GM21390 (cell line): Measurements from ENCODE around the gene RGS10.
"Not testable (repeated sequence)": the region's sequence is repeated elsewhere in the genome, so short reads cannot be mapped to it uniquely, and the experiment has no call there.

Experiments used
- ATAC-seq: cut with Tn5 transposase; IDR thresholded peaks from one replicate; pipeline ENCODE4 v1.9.1; 2021; ENCODE audit not compliant: unreplicated experiment

The RGS10 gene

DNA sequence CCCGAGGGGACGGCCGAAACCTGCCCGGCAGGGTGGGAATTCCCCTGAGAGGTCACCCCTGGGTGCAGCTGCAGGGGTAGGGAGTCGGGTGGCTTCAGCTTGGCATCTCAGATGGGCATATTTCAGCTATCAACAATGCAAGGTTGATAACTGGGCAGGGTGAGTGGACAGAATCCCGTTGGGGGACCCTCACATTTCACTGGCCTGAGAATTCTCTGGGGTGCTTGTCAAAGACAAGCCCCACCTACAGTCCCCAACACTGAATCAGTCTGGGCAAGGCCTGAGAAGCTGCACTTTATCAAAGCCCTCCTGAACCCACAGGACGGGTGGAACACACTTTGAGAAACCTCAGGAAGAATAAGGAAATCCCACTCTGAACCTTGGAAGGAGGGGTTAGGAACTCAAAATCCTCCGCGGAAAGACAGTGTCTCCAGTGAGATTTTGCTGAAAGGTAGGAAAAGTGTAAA is 3.1 kb downstream of the RGS10 start:
- ATAC-seq, result no peak

DNA sequence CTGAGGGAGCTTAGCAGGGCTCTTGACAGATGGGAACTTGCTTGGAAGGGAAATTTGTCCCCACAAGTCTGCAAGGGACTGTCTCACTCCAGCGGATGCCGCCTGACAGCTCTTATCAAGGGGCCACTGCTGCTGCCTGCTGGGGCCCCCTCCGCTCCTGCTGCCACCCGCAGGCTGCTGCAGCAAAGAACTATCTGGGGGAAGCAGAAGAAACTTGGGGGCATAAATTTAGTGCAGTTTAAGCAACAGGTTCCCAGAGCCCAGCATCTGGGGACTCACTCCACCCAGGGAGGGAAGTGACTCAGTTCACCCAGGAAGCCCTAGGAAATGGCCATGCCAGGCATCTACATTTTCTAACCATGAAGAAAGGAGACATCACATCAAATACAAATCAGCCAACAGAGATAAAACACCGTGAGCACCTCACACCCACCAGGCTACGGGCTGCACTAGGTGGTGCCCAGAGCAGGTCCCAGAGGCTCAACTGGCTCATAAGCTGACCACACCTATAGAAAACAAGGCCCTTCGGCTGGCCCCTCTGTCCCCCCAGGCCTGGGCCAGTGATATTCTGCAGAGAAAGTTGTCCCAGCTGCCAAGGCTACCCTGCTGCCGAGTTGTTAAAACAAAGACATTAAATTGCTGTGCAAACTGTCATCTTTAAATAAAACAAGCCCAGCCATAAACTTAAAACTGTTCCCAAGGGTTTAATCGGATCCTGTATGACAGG is 3.7 kb downstream of the RGS10 start:
- no peak for ATAC-seq

DNA sequence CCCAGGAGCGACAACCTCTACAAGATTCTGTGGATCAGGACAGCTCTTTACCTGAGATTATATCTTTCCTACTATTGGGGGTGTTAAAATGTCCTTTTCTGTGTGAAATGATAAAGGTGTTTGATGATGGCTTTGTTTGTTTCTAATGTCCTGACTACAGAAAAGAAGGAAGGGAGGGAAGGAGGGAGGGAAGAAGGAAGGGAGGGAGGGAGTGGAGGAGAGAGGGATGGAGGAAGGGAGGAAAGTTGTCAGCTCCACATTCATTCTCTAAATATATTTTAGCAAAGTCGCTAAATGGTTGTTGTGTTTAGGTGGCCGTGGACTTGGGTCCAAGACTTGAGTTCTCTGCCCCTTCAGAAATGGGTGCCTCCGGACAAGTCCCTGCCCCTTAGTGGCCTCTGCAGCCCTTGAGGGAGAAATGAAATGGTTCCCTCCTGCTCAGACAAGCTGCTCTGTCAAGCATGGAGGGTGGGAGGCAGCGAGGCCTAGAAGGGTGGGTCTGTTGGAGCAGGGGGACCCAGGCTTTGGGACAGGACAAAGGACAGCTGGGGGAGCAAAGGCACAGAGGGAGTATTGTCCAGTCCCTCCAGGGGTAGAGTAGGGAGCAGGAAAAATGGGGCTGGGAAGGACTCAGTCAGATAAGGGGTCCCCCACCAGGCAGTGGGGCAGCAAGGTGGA is 4.4 kb downstream of the RGS10 start:
- no peak for ATAC-seq

DNA sequence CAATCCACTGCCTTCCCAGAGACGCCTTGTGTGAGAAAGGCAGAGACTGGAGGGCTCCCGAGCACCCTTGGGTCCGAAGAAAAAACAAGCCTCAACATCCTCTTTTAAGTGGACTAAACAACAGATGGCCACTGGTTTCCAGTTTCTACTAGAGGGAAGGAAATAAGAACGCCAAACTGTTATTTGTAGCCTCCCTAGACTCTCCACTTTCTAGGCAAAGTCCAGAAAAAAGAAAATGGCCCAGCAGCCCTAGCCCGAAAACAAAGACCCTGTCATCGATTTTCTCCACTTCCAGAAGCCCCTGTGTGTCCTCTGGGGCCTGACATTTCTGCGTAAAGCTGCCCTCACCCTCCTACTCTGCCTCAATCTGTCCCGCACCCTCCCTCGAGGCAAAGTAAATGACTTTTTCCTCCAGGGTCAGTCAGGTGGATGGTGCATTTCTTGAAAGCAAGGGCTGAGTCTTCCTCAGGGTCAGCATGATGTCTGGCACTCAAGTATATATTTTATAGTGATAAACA is 6.0 kb downstream of the RGS10 start:
- no peak for ATAC-seq

DNA sequence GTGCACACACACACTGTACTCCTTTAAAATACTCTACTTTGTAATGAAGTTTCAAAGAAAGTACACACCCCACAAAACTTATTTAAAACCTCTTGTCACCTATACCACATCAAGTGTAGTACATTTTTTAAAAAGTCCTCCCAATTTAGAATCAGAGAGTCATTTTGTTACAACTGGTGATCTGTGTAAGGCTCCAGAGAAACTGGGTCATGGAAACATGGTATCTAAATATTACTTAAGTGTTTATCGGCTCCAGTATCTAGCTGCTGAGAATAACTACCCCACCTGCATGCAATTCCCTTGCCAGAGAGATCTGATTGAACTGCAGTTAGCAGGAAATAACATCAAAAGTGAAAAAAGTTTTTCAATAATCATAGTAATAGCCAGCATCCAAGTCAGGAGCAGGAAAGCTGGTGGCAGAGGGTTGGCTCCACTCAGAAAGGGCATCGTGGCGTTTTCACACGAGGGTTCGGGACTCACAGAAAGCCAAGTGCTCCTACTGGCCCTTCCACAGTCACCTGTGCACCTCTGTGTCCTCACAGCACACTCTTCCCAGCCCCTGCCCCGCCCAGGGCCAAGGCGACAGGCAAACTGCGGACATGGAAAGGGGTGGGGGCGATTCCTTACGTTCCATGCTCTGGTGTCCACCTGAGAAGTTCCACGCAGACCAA is 6.5 kb downstream of the RGS10 start:
- ATAC-seq, result no peak

DNA sequence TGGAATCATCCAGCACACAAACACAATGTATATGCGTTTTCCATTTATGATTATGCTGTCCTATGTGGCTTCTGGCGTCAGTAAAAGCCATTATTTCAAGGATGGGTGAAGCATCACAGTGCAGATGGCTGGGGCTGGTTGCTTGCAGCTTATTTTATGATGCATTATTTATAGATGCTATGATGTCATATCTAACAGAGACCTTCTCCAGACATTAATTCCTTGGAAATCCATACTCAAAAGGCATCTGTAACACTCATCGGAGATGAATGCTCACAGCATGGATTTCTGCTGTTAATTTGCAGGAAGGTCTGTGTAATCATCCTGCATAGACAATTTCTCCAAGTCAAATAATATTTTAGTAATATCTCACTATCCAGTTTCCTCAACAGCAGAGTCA is 7.2 kb downstream of the RGS10 start:
- no peak for ATAC-seq

DNA sequence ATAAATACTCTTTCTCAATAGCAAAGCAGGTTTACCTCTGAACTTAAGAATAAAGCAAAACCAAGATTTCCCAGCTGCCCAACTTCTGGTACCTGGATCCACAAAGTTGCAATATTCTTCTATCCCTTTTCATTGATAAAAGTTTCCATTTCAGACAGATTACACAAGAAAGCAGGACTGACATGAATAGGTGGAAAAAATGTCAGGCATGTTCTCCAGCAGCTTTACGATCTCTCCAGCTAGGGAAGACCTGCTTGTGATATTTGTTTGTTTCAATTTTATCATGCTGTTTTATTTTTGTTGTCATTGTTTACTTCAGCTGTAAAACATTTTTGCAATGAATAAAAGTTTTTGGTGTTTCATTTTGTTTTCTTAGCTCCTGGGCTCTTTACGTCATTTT is 9.0 kb downstream of the RGS10 start:
- ATAC-seq, result no peak

DNA sequence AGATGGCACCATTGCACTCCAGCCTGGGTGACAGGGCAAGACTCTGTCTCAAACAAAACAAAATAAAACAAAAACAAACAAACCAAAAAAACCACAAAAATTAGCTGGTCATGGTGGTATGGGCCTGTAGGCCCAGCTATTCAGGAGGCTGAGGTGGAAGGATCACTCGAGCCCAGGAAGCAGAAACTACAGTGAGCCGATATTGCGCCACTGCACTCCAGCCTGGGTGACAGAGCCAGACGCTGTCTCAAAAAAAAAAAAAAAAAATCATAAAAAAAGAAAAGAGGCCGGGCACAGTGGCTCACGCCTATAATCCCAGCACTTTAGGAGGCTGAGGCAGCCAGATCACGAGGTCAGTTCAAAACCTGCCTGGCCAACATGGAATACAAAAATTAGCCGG is 9.7 kb downstream of the RGS10 start:
- ATAC-seq, result not testable (repeated sequence)

DNA sequence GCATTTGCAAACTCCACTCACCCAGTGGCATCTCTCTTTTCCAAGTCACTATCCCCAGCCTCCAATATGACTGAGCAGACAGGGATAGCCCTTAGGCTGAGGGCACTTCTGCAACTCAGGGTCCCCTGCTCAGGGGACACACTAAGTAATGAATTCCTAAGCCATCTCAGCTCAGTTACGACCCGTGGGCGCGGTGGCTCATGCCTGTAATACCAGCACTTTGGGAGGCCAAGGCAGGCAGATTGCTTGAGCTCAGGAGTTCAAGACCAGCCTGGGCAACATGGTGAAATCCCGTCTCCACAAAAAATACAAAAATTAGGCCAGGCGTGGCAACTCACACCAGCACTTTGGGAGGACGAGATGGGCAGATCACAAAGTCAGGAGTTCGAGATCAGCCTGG is 10.3 kb downstream of the RGS10 start:
- not testable (repeated sequence) for ATAC-seq

DNA sequence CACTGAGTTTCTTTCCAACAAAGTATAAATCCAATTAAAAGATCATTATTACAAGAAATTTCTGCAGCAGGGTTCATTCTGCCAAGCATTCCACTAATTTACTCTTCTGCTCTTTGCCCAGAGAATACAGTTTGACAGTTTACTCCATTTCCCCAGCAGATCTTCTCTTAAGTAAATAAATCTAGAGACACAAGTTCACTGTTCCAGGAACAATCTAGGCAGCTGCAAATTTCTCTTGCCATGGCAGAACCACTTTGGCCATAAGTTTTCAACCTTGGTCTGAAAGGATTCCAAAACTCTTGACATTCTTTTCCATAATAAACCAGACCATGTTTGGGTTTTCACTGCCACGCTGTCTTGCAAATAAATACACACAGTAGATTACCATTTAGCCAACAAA is 11.5 kb downstream of the RGS10 start:
- no peak for ATAC-seq

DNA sequence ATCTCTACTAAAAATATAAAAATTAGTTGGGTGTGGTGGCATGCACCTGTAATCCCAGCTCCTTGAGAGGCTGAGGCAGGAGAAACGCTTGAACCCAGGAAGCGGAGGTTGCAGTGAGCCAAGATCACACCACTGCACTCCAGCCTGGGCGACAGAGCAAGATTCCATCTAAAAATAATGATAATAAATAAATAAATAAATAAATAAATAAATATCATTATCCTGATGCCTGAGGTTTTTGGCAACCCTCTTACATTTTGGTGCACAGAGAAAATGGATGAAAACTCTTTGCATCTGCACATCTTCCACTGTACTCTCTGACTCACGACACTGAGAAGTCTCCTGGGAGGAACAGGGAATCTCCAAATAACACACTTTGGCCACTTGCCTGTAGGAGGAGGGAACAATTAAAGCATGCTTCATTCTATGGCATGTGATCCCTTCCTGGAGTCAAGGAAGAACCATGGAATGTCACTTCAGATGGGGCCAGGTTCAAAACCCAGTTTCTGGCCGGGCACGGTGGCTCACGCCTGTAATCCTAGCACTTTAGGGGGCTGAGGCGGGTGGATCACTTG is 13.8 kb downstream of the RGS10 start:
- not testable (repeated sequence) for ATAC-seq

DNA sequence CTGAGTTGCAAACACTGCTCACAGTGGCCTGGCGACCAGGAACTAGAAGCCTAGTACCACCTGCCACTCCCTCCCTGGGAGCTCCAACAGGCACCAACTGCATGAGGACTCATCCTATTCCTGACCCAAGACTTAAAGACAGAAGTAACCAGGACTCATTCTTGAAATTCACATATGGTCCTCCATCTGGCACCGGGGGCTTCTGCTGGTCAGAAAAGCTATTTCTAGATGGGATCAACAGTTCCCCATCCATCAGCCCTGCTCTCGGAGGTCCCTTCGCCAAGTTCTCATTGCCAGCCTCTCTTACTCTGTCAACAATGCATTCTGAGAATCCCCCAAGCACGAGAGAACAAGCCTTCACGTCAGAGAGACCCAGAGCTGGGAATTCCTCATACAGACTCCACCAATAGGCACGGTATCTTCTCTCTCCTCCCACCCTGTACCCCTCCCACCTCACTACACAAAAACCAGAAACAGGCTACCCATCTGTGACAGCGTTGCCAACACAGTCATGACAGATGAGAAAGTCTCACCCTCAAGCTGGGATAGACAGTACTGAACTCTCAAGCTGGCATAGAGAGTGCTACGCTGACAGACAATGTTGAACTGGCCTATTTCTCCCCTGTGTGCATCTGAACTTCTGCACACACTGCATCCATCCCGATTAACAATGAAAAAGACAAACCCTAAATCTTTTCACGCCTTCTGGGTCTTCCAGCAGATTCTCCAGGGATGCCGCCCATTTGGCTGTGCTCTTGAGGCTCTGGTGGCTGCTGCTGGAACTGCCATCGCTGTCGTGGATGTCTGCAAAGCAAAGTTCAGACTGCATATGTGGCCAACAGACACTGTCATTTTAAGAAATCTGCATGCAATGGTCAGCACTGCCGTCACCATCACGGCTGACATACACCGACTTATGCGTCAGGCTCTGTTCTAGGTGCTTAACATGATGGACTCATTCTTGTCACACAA is 15.6 kb downstream of the RGS10 start:
- ATAC-seq, result no peak

DNA sequence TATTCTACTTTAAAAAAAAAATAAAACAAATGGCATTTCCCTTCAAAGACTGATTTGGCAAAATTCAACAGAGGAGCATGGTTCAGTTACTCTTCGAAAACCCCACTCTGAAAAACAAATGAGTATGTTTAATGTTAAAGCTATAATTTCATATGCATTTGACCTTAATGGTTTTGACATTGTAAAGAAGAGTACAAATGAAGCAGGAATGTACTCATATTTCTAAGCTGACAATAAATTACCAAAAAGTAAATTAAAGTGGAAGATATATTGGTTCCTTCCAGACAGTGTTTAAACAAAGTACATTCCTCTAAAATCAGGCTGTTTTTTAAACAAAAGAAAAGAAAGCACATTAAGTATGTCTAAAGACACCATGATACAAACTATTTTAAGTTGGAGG is 16.4 kb downstream of the RGS10 start:
- no peak for ATAC-seq

DNA sequence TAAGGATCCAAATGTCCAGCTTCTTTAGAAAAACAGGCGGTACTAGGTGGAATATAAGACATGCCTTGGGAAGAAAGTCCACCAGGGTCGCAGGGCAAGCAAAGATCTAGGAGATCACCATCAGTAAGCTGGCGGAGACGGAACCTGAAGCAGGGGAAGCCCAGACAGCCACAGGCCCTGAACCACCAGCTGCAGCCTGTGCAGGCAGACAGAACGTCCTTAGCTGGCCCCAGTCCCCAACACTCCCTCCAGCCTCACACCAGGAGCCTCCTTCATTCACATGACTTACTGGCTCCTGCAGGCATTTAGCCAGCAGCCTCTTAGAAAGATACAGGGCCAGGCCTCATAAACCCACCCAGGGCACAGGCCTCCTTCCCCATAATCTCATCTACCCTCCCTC is 17.4 kb downstream of the RGS10 start:
- ATAC-seq, result no peak

DNA sequence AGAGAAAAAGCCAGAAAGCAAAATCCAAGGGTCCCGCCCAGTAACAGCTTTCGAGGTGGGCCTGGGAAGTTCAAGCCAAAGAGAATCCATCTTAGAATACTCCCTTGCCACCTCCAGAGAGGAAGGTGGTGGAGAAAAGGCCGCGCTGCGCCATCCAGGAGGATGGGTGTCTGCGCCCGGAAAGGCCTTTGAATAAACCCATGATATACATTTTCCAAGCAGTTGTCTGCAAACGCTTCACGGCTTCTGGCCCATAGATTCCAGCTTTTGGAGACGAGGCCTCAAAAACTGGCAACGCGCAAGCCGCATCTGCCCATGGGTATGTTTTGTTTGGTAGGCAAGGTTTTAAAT is 17.8 kb downstream of the RGS10 start:
- no peak for ATAC-seq

DNA sequence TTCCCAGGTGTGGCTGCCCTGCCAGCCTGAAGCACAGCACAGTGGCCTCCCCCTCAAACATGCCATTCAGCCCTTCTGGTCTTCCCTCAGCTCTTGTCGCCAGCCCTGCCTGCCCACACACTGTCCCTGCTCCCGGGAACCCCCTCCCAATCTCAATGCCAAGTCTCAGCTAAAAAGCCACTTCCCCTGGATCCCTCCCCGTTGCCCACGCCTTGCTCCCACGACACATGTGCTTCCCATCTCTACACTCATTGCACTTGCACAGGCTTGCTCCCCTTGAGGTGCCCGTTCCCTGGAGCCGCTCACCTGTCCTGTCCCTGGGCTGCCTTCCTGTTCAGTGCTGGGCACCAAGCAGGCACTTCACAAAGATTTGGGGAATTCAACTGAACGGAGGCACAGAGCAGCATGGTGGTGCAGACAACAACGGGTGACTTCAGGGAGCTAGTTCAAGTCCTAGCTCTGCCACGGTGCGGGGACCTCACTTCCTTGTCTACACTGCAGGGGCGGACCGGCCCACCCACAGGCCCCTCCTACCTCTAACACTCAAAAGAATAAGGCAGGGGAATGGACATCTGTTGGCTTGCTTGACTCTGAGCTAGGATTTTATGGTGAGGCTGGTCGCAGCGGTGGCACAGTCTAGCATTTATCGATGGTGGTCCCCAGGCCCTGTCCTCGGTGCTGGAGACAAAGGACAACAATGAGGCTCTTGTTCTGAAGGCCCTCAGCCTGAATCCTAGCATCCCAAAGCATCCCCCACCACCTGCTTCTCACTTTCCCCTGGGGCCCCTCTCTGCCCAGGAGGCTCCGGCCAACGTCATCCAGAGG is 18.4 kb downstream of the RGS10 start:
- no peak for ATAC-seq

DNA sequence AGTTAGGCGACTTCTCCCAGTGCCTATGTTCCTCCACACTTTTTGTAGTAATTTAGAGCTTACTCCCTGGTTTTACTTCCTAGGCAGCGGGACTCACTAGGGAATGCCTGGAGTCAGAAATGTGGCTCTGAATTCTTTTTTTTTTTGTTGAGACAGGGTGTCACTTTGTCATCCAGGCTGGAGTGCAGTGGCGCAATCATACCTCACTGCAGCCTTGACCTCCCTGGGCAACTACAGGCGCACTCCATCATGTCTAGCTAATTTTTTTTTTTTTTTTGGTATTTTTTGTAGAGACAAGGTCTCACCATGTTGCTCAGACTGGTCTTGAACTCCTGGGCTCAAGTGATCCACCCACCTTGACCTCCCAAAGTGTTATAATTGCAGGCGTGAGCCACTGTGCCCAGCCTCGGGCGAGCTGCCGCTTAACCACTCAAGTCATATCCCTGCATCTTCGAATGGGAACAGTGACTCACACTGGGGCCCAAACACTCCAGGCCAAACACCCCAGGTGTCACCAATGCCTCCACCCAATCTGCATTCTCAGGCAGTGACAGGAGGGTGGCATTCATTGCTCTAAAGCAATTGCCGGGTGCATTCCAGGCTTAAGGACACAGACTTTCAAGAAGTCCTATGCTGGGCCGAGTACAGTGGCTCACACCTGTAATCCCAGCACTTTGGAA is 19.6 kb downstream of the RGS10 start:
- ATAC-seq, result no peak

DNA sequence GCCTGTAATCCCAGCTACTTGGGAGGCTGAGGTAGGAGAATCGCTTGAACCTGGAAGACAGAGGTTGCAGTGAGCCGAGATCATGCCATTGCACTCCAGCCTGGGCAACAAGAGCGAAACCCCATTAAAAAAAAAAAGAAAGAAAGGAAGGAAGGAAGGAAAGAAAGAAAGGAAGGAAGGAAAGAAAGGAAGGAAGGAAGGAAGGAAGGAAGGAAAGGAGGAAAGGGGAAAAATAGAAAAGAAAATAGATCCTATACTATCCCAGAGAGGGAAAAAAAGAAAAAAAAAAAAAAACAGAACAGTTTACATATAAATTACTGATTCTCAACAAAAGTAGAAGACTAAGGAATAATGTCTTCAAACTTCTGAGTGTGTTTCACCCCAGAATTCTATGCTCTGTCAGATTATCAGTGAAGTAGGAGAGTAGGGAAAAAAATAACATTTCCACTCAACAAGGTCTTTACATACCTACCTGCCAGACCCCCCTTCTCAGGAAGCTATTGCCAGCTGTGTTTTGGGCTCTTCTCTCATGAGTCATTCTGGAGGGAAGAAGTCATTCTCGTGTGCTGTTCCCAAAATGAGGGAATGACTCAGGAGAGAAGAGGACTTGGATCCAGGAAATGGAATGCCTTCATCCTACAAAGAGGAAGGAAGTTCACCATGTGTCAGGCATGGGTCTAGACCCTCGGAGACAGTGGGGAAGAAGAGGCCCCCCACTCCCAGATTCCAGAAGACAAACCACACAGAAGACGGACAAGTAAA is 20.9 kb downstream of the RGS10 start:
- no peak for ATAC-seq
